ENCODE results near the gene ZNF764. TPM values are rescaled to one million over a fixed set of nuclear protein-coding genes. Genes with fewer than 3 reads are reported as not detected.
"Not testable (repeated sequence)": the region's sequence is repeated elsewhere in the genome, so short reads cannot be mapped to it uniquely, and the experiment has no call there.

The ZNF764 gene
- polyA plus RNA-seq (ENCODE audit: insufficient read length): 11.8 TPM
- long read RNA-seq, donor 1, transcript ZNF764-202 (3 exons, 2,970 nt): major isoform, 5 of 7 reads
- long read RNA-seq, donor 1, partial matches to known transcripts: 0 of 7 reads
- long read RNA-seq, donor 1, other reads (novel, unspliced or antisense): 0 of 7 reads
- long read RNA-seq, donor 2, partial matches to known transcripts: 0 of 4 reads
- long read RNA-seq, donor 2, other reads (novel, unspliced or antisense): 0 of 4 reads
- long read RNA-seq, donor 3, partial matches to known transcripts: 0 of 3 reads
- long read RNA-seq, donor 3, other reads (novel, unspliced or antisense): 0 of 3 reads
- long read RNA-seq, donor 4: 0 reads
- long read RNA-seq, donor 5, transcript ZNF764-202 (3 exons, 2,970 nt): major isoform, 6 of 7 reads
- long read RNA-seq, donor 5, partial matches to known transcripts: 0 of 7 reads
- long read RNA-seq, donor 5, other reads (novel, unspliced or antisense): 0 of 7 reads
- long read RNA-seq, donor 6, partial matches to known transcripts: 0 of 4 reads
- long read RNA-seq, donor 6, other reads (novel, unspliced or antisense): 0 of 4 reads
- long read RNA-seq, donor 7, transcript ZNF764-203 (2 exons, 949 nt): major isoform, 7 of 13 reads
- long read RNA-seq, donor 7, partial matches to known transcripts: 0 of 13 reads
- long read RNA-seq, donor 7, other reads (novel, unspliced or antisense): 0 of 13 reads
- long read RNA-seq, donor 8, partial matches to known transcripts: 0 of 2 reads
- long read RNA-seq, donor 8, other reads (novel, unspliced or antisense): 0 of 2 reads

GRCh38 chr16:30557957-30558788 is at the start of gene ZNF764:
Gene ZNF764, minus strand, starts transcription at chr16:30558374. Its CDS starts 192 bp downstream, at chr16:30558182.
- DNase-seq: peak; percentile 97

GRCh38 chr16:30606004-30606403 is 47.8 kb upstream of the ZNF764 start:
- DNase-seq: no peak

GRCh38 chr16:30605158-30605557 is 47.0 kb upstream of the ZNF764 start:
- no peak for DNase-seq

- DNase-seq: no peak
These were observed 46.3 kb upstream of the ZNF764 start for GRCh38 chr16:30604316-30604947.

- no peak for DNase-seq
These were observed 45.8 kb upstream of the ZNF764 start for GRCh38 chr16:30603945-30604315.

- no peak for DNase-seq
These were observed 44.6 kb upstream of the ZNF764 start for GRCh38 chr16:30602616-30603277.

GRCh38 chr16:30601966-30602365 is 43.8 kb upstream of the ZNF764 start:
- DNase-seq: no peak

GRCh38 chr16:30600929-30601328 is 42.8 kb upstream of the ZNF764 start:
- no peak for DNase-seq

GRCh38 chr16:30600215-30600614 is 42.0 kb upstream of the ZNF764 start:
- no peak for DNase-seq

- DNase-seq: no peak
These were observed 34.7 kb upstream of the ZNF764 start for GRCh38 chr16:30592871-30593270.

GRCh38 chr16:30590869-30591268 is 32.7 kb upstream of the ZNF764 start:
- not testable (repeated sequence) for DNase-seq

- DNase-seq: not testable (repeated sequence)
These were observed 31.4 kb upstream of the ZNF764 start for GRCh38 chr16:30589582-30589981.

- no peak for DNase-seq
These were observed 30.5 kb upstream of the ZNF764 start for GRCh38 chr16:30588651-30589050.

- DNase-seq: peak; percentile 99
These were observed 27.4 kb upstream of the ZNF764 start, which contains the start of gene ZNF785 for GRCh38 chr16:30585400-30586191. Gene ZNF785, minus strand, starts transcription at chr16:30585697. Its CDS starts 86 bp downstream, at chr16:30585611.

GRCh38 chr16:30585022-30585399 is 26.8 kb upstream of the ZNF764 start:
- DNase-seq: no peak

GRCh38 chr16:30582611-30583340 is 24.6 kb upstream of the ZNF764 start:
- no peak for DNase-seq

GRCh38 chr16:30581457-30581856 is 23.3 kb upstream of the ZNF764 start:
- no peak for DNase-seq

- DNase-seq: no peak
These were observed 16.5 kb upstream of the ZNF764 start for GRCh38 chr16:30574678-30575077.
